Subcutaneous adipose tissue (tissue), 4 donors: ENCODE data around the gene HMX3. TPM values are rescaled to one million over a fixed set of nuclear protein-coding genes. Genes with fewer than 3 reads are reported as not detected.

Experiments used
- CTCF ChIP-seq: fragments of 450-650 bp; IDR thresholded peaks from one replicate; pipeline ENCODE4 v1.5.1; 2016; ENCODE audit warnings: low read depth, mild to moderate bottlenecking, control low read depth, antibody characterized with exemption, moderate library complexity
- total RNA-seq, 4 donors: library from RNA; depleted of rRNA; stranded (reverse); fragments of >200 nt; gene quantifications; one replicate each; pipeline ENCODE4 v1.1.0, GENCODE V29; 2016

Gene HMX3
- total RNA-seq, 4 donors from 2014 or later, result not detected

- TF ChIP-seq CTCF, result no peak
These were observed 38.7 kb upstream of the HMX3 start for GRCh38 chr10:123097039-123097438.

GRCh38 chr10:123100030-123100762 lies 35.6 kb upstream of the HMX3 start:
- no peak for TF ChIP-seq CTCF

- no peak for TF ChIP-seq CTCF
These were observed 33.9 kb upstream of the HMX3 start for GRCh38 chr10:123101872-123102271.

GRCh38 chr10:123102673-123103072 lies 33.1 kb upstream of the HMX3 start:
- no peak for TF ChIP-seq CTCF

GRCh38 chr10:123103944-123104343 lies 31.8 kb upstream of the HMX3 start:
- TF ChIP-seq CTCF, result no peak

GRCh38 chr10:123109466-123109865 lies 26.3 kb upstream of the HMX3 start:
- TF ChIP-seq CTCF, result no peak

- no peak for TF ChIP-seq CTCF
These were observed 17.9 kb upstream of the HMX3 start for GRCh38 chr10:123117644-123118417.
